GM06990 (cell line): ENCODE measurements around the gene ULK4.

ENCODE experiments used
- DNase-seq: peaks from one replicate; pipeline ENCODE4 v3.0.0-alpha.2; 2011; ENCODE audit not compliant: insufficient read length; ENCODE audit errors: extremely low read depth
- H3K27me3 ChIP-seq: replicated peaks from 2 replicates; pipeline ENCODE4 v1.6.0; 2011; ENCODE audit warnings: low read length; ENCODE audit not compliant: control insufficient read depth, insufficient read depth
- H3K36me3 ChIP-seq: 2 replicates; pipeline ENCODE4 v1.5.1; 2011; ENCODE audit warnings: low read length; ENCODE audit not compliant: control insufficient read depth, insufficient read depth
- H3K4me3 ChIP-seq: replicated peaks from 2 replicates; pipeline ENCODE4 v1.5.1; 2011; ENCODE audit warnings: low read depth, mild to moderate bottlenecking, control low read depth, low read length
- TF ChIP-seq, protein P1 (sequence below): IDR thresholded peaks from 2 replicates; pipeline ENCODE4 v1.5.1; 2011; ENCODE audit warnings: low read length, control low read depth, mild to moderate bottlenecking, inconsistent platforms; ENCODE audit not compliant: insufficient read depth, poor library complexity, severe bottlenecking

The ULK4 gene

DNA sequence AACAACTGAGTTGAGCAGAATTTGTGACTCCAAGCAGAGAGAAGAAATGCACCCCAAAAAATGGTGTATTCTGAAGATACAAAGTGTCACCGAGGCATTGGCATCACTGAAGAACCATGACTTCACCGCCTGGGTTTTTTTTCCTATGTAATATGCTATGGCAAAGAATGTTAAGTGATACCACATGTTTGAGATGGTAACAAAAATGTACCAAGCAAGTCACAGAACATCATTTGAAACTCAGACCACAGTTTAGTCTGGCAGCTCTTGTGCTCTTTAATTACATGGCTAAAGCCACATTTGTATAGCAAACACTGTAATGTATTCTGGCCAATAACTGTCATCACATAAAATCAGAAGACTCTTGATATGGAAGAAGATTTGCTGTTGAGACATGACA is 323.5 kb downstream of the ULK4 start:
- no peak overlapping the region for H3K4me3 ChIP-seq
- DNase-seq = no peak
- TF ChIP-seq, protein P1, sequence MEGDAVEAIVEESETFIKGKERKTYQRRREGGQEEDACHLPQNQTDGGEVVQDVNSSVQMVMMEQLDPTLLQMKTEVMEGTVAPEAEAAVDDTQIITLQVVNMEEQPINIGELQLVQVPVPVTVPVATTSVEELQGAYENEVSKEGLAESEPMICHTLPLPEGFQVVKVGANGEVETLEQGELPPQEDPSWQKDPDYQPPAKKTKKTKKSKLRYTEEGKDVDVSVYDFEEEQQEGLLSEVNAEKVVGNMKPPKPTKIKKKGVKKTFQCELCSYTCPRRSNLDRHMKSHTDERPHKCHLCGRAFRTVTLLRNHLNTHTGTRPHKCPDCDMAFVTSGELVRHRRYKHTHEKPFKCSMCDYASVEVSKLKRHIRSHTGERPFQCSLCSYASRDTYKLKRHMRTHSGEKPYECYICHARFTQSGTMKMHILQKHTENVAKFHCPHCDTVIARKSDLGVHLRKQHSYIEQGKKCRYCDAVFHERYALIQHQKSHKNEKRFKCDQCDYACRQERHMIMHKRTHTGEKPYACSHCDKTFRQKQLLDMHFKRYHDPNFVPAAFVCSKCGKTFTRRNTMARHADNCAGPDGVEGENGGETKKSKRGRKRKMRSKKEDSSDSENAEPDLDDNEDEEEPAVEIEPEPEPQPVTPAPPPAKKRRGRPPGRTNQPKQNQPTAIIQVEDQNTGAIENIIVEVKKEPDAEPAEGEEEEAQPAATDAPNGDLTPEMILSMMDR = no peak
- no peaks in the 10 kb centered on the region for H3K36me3 ChIP-seq
- H3K27me3 ChIP-seq = no peaks in the 10 kb centered on the region

DNA sequence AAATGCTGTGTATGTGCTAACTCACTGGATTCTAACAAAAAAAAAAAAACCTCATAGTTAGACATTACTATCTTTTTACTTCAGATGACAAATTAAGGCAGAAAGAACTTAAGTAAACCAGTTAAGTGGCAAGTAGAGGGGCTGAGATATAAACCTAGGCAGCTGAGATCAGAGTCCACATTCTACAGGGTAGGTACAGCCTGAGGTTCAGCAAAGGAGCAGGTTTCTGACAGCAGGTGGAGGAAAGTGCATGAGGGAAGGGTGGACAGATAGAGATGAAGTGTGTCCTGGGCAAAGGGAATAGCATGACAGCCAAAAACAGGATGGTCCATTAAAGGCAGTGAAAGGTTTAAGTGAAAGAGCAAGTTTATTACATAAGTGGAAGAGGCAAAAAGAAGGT is 329.2 kb downstream of the ULK4 start:
- no peaks in the 10 kb centered on the region for H3K27me3 ChIP-seq
- H3K36me3 ChIP-seq = no peaks in the 10 kb centered on the region
- no peak overlapping the region for H3K4me3 ChIP-seq
- TF ChIP-seq, protein P1 = no peak
- no peak for DNase-seq

DNA sequence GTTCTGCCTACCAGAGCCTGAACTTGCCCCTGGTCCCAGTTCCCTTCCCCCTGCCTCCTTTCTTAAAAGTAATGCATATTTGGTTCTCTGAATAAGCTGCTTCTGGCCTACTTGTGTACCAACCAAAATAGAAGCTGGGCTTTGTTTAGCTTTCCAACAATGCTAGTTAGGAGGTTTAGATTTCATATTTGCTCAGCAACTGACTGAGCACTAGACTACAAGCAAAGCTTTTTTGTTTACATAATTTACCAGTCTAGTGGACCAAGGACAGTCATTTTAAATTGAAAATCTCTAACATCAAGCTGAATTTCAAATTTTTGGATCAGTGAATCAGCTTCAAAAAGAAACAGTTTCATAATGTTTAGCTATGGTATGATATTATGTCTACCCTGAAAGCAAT is 331.2 kb downstream of the ULK4 start:
- H3K36me3 ChIP-seq = no peaks in the 10 kb centered on the region
- no peaks in the 10 kb centered on the region for H3K27me3 ChIP-seq
- no peak for DNase-seq
- no peak overlapping the region for H3K4me3 ChIP-seq
- TF ChIP-seq, protein P1 = no peak

DNA sequence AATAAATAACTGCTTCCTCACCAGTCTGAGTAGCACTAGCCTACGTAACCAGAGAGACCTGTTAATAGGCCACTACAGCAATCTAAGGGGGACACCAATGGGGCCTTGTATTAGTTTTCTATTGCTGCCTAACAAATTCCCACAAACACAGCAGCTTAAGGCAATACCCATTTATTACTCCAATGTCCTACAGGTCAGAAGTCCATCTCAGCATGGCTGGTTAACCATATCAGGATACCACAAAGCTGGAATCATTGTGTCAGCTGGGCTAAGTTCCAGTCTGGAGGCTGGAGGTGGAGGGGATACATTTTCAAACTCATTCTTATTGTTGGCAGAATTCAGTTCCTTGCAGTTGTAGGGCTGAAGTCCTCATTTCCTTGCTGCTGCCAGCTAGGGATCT is 331.9 kb downstream of the ULK4 start:
- Histone ChIP-seq H3K36me3 (no peaks in the 10 kb centered on the region), H3K4me3 (no peak overlapping the region), H3K27me3 (no peaks in the 10 kb centered on the region)
- TF ChIP-seq, protein P1 = no peak
- DNase-seq = no peak

DNA sequence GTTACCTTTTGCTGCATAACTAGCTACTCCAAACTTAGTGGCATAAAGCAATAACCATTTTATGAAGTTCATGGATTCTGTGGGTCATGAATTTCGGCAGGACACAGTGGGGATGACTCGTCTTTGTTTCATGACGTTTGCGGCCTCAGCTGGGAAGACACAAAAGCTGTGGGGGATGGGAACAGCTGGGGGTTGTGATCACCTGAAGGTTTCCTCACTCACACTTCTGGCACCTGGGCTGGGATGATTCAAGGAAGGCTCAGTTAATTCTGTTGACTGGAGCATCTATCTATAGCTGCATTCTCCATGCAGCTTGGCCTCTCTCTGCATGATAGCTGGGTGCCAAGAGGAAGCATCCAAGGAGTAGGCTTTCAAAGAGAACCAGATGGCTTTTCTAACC is 332.8 kb downstream of the ULK4 start:
- no peak for DNase-seq
- TF ChIP-seq, protein P1 = no peak
- Histone ChIP-seq H3K27me3 (no peaks in the 10 kb centered on the region), H3K4me3 (no peak overlapping the region), H3K36me3 (no peaks in the 10 kb centered on the region)

DNA sequence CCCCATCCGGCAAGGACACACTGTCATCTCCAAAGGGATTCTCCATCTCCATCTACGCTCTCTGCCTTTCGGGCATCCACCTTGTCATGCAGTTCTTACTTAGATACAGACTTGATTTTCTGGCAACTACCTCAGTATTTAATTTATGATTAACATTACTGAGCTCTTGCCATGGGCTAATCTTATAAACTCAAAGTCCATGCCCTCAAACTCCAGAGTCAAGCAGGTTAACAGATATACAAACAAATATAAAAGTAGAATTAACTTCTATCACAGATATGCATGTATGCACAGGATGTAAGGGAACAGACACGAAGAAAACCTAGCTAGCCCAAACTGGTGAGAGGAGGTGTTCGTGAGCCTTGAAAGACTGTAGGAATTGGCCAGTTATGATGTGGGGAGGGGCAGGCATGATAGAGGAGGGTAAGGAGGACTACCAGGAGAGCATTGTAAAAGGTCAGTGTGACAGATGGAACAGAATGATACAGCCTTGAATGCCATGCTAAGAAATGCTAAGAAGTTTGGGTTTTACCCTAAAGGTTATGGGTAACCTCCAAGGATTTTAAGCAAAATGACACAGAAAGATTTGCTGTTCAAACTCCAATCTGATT is 334.3 kb downstream of the ULK4 start:
- no peak overlapping the region for H3K4me3 ChIP-seq
- no peak for DNase-seq
- no peaks in the 10 kb centered on the region for H3K27me3 ChIP-seq
- TF ChIP-seq, protein P1 = no peak
- H3K36me3 ChIP-seq = no peaks in the 10 kb centered on the region
